Kidney tubule cell (primary cell): ENCODE results near the gene ANKRD11.
"Not testable (repeated sequence)": the region's sequence is repeated elsewhere in the genome, so short reads cannot be mapped to it uniquely, and the experiment has no call there.

Source experiments
- DNase-seq: peaks from one replicate; pipeline ENCODE4 v3.0.0-alpha.2; 2018; ENCODE audit warnings: low spot score

The ANKRD11 gene

DNA sequence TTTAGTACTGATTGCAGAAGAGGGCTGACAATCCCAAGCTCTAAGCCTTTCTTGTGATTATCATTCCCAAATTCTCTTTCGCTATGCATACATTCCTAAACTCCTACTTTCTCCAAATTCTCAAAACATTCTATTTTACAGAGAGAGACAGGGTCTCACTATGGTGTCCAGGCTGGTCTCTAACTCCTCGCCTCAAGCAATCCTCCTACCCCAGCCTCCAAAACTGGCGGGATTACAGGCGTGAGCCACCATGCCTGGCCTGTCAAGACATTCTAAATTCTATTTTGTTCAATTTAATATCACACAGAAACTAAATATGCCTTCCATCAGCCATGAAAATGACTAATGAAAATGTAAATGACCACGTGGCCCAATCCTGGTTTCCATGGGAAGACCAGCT is 39.8 kb downstream of the ANKRD11 start:
- no peak for DNase-seq

DNA sequence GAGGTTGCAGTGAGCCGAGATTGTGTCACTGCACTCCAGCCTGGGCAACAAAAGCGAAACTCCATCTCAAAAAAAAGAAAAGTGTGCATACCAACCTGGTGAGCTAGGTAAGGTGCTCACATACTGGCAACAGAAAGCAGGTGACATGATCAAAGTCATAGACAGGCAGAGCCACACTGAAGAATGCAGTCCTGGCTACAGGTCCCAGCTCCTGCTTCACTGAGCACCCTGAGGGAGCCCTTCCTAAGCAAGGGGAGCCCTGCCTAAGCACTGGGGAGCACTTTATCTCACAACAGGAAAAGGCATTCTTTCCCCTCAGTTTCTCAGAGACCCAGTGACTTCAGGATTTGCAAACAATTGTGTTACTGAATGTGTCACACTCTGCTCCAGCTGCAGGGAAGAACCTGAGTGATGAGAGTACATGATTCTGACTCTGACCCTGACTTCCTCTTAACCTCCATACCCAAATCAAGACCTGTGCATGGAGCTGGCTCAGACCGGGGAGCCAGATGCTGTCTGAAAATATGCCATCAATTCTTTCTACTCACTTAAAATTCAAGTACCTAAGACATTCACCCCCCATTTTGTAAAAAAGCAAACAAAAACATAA is 40.5 kb downstream of the ANKRD11 start:
- peak; percentile 75 for DNase-seq

DNA sequence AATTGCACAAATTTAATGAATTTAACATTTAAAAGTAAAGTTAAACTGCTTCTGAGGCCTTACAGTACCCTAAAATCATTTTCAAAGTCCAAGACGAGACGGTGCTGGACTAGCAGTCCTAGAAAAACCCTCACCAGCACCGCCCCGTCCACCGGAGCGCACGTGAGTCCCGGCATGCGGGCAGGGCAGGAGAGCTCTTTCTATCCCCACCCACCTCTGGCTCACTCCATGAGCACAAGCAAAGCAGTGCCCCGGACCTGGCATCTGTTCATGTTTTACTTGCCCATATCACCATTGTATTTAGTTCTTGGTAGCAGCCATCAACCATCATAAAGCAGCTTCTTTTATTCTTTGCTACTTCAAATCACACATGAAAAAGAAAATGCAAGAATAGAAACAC is 41.7 kb downstream of the ANKRD11 start:
- peak; percentile 53 for DNase-seq

GRCh38 chr16:89446975-89447293 is 43.4 kb downstream of the ANKRD11 start:
- DNase-seq = no peak

DNA sequence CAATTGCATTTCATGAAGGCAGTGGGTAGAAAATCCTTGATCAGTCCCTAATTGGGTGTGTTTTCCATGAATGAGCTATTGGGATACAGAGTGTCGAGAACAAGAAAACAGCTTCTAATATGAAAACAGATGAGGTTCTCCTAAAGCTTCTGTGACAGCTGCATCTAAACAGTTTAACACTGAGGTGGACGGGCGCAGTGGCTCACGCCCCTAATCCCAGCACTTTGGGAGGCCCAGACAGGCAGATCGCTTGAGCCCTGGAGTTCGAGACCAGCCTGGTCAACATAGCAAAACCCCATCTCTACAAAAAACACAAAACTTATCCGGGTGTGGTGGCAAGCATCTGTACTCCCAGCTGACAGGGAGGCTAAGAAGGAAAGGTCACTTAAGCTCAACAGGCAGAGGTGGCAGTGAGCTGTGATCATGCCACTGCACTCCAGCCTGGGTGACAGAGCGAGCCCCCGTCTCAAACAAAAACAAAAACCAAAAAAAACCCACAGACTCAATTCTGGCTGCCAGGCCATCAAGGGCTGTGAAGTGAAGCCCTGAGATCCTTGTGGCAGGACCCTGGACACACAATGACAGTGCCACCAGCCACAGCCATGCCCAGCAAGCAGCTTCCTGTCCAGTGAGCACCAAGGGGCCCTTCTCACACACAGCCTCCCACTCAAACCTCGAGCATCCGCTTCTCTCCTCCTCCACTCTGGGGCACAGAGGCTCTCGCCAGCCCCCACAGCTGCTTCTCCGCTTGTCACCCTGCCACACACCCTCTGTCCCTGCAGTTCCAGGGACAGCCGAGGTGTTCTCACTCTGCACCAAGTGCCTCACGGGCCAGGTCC is 44.0 kb downstream of the ANKRD11 start:
- no peak for DNase-seq

DNA sequence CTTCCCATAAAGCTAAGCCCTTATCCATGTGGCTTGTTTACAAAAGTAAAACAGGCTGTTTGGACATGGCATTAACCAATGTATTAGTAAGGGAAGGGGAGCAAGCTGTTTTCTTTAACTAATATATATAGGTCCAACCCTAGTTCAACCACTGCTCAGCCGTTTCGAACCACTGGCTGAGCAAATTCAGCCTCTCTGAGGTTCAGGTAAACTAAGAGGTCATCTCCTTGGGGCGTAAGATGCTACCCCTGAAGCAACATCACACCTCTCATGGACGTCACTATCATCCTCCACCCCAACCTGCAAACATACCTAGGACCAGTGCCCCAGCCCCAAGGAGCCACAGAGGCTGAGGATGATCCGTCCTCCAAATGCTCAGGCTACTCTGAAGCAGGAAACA is 45.2 kb downstream of the ANKRD11 start:
- no peak for DNase-seq

DNA sequence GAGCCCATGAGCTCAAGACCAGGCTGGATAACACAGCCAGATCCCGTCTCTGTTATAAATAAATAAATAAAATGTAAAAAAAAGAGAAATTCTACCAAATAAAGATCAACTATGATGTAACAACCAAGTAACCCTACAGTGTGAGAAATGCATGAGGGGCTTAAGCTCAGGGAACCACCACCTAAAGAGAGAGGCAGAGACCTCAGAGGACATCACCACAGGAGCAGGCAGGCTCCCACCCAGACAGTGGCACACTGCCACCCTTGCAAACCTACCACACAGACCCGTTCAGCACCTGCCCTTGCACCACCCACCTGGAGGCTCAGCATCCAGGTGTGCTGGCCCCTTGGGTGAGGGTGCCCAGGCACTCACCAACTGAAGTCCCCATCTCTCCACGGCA is 45.6 kb downstream of the ANKRD11 start:
- no peak for DNase-seq

GRCh38 chr16:89444151-89444723 is 46.1 kb downstream of the ANKRD11 start:
- no peak for DNase-seq

DNA sequence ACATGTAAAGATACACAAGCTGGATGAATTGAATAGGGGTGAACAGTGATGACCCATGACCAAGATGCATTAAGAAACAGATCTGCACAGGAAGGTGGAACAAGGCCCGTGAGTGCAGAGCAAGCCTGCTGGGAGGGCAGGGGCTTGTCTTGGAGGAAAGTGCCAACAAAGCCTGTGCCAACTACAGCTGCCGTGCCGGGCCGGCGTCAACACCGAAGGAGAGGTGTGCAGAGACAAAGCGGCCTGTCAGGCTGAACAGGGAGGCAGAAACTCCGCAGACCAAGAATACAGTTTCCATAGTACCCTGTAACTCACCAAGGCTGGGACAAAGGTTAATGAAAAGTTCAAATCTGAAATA is 46.7 kb downstream of the ANKRD11 start:
- no peak for DNase-seq

DNA sequence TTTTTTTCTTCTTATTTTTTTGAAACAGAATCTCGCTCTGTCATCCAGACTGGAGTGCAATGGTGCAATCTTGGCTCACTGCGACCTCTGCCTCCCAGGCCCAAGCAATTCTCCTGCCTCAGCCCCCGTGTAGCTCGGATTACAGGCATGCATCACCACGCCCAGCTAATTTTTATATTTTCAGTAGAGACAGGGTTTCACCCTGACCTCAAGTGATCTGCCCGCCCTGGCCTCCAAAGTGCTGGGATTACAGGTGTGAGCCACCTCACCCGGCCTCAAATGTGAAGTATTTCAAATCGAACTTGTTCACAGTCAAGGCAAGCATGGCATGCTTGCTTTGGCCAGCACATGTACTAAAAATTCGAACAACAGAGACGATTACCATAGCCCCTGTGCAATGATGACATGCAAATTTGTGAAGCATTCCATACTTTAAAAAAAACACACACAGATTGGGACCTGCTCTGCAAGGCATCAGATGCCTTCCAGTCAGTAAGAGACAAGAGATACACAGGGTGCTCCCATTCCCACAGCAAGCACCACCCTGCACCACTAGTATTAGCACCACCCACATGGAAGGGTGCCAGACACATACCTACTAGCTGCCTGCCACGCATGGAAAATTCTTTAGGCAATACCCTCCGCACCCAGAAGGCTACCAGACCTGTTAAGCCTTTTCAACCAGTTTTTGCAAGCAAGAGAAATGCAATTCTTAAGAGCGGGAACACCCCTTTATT is 47.2 kb downstream of the ANKRD11 start:
- peak; percentile 88 for DNase-seq

DNA sequence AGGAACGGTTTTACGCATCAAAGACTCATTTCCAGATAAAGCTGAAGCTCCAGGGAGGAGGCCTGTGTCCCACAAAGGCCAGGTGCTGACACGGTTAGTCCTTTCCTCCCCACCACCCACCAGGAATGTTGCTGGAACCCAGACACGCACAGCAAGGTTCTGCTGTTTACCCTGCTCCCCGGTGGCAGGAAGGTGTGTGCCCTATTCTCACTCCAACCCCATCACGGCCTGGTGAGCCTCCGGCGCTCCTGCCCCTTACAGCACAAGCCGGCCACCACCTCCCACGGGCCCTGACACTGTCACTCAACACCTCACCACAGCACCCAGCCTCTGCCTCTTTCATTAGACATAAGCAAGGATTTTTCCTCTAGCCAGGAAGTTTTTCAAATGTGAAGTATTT is 47.8 kb downstream of the ANKRD11 start:
- peak; percentile 73 for DNase-seq

DNA sequence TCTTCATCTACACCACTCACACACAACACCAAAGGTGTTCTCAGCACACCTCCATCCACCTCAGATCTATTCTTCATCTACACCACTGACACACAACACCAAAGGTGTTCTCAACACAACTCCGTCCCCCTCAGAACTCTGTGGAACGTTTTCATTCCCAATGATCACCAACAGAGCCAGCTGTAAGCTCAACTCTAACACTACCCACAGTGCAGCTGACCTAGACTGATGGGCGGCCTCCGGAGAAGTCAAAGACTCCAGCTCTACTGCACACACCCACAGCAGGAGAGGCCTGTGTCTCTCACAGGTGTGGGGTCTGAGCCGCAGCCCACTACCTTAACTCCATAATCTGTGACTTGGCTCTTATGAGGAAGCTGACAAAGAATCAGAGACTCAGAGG is 50.7 kb downstream of the ANKRD11 start:
- DNase-seq = no peak

- no peak for DNase-seq
These were observed 52.4 kb downstream of the ANKRD11 start for GRCh38 chr16:89437991-89438390.

GRCh38 chr16:89437251-89437987 is 52.9 kb downstream of the ANKRD11 start:
- DNase-seq = no peak

GRCh38 chr16:89436366-89436765 is 54.0 kb downstream of the ANKRD11 start:
- DNase-seq = no peak

DNA sequence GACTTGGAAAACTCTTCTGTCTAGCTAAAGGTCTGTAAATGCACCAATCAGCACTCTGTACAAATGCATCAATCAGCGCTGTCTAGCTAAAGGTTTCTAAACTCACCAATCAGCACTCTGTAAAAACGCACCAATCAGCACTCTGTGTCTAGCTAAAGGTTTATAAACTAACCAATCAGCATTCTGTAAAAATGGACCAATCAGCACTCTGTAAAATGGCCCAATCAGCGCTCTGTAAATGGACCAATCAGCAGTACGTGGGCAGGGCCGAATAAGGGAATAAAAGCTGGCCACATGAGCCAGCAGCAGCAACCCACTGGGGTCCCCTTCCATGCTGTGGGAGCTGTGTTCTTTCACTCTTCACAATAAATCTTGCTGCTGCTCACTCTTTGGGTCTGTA is 55.3 kb downstream of the ANKRD11 start:
- not testable (repeated sequence) for DNase-seq

DNA sequence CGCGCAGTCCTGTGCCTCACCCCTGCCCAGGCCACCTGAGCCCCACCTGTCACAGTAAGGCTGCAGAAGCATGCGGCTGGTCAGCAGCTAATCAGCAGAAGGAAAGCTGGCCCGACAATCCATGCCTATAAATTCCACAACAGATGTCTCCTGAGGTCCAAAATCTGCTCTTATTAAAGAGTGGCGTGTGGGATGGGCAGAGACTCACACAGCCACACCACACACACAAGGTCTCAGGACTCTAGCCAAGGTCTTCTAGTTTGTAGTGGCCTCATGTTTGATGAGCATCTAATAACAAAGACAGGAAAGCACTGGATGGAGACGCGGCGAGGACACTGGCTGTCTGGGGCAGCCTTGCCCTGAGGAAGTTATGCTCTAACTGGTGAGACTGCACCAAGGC is 55.9 kb downstream of the ANKRD11 start:
- DNase-seq = no peak

GRCh38 chr16:89433363-89433984 is 56.9 kb downstream of the ANKRD11 start:
- not testable (repeated sequence) for DNase-seq

DNA sequence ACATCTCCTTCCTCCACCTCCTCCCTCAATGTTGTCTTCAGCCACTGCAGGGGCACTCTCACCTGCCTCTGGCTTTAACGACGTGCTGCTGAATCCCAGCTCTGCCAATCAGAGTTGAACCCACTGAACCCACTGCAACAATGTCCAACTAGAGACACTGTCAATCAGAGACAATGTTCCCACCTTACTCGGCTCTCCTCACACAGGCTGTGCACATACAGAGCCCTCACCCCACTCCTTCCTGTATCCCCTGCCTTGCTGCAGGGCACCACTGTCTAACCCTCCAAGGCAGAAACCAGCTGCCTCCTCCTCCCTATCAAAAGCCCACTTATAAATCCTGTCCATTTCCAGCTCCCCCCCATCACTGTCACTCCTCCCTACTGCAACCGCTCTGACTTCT is 58.7 kb downstream of the ANKRD11 start:
- no peak for DNase-seq

DNA sequence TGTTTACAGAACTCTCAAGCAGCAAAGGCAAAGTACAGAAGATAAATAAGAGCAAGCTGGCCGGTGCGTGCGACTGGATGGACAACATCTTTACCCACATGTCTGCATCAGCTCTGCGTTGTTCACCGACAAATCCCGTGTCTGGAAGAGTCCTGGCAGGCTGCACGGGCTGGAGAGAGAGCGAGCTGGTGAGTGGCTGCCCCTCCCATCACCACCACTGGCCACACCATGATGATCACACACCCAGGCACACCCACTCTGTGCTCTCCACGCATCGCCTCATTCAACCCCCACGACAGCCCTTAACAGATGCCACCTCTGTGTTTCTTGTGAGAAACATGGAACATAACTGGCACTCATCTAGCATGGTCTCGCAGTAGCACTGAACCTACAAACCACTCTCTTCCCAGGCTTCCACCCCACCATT is 59.2 kb downstream of the ANKRD11 start:
- DNase-seq = peak; percentile 72

GRCh38 chr16:89430436-89431157 is 59.8 kb downstream of the ANKRD11 start:
- peak; percentile 32 for DNase-seq
